K562 (cell line): ENCODE measurements around the gene ACOT7. TPM values are rescaled to one million over a fixed set of nuclear protein-coding genes. Genes with fewer than 3 reads are reported as not detected.

Source experiments
- ATAC-seq: fragments of 200-7000 bp; cut with Tn5 transposase; 3 replicates; pipeline ENCODE4 v1.9.1; 2020; ENCODE audit warnings: moderate library complexity
- BruUV-seq: library from RNA; stranded (reverse); fragments of 400-500 nt; replicated peaks from 2 replicates; lab custom pipeline; 2021; lab: Mats Ljungman, UMichigan
- CTCF ChIA-PET: fragments of 300-600 bp; formaldehyde crosslinking; extraction: SDS; loops from one replicate; lab custom pipeline; 2021; ENCODE audit warnings: low intra/inter-chr PET ratio; lab: Yijun Ruan, JAX
- POLR2A ChIA-PET: fragments of 300-600, 350-650 bp; sonication (Branson Sonifier 250); formaldehyde crosslinking; extraction: SDS; loops from one replicate; lab custom pipeline; 2021; ENCODE audit warnings: antibody characterized with exemption, inconsistent platforms; lab: Yijun Ruan, JAX
- DNase-seq, 4 experiments: peaks; one replicate each; pipeline versions ENCODE4 v3.0.0 to v3.0.0-alpha.2; 2011 to 2018; ENCODE audit warnings: low spot score in 3 of 4, mixed read lengths in 3 of 4; ENCODE audit errors: extremely low read depth in 1 of 4
- FAIRE-seq: peaks from 2 replicates; lab custom pipeline; 2011; peaks lifted over from hg19 to GRCh38; lab: Jason Lieb, UNC
- H2AFZ ChIP-seq: 2 replicates; pipeline ENCODE4 v1.6.0; 2011; ENCODE audit warnings: low read depth, low read length, control low read depth, inconsistent platforms
- H3K27ac ChIP-seq: fragments of 200-600 bp; 3 replicates; pipeline ENCODE4 v1.8.0; 2011; ENCODE audit warnings: low read depth, mild to moderate bottlenecking, control low read depth, inconsistent platforms, low read length, moderate library complexity, mixed read lengths; ENCODE audit errors: extremely low read depth
- H3K27me3 ChIP-seq, 2 experiments: fragments of 300-600 bp in 1 of 2; 2 replicates in 1 of 2; 3 replicates in 1 of 2; pipeline versions ENCODE4 v1.6.0 to v1.8.0; 2011; ENCODE audit warnings: inconsistent platforms in 2 of 2, low read length in 2 of 2, mild to moderate bottlenecking in 1 of 2, mixed read lengths in 1 of 2, moderate library complexity in 1 of 2; ENCODE audit not compliant: control insufficient read depth in 2 of 2, insufficient read depth in 2 of 2
- H3K36me3 ChIP-seq: fragments of 300-600 bp; 3 replicates; pipeline ENCODE4 v1.8.0; 2011; ENCODE audit warnings: mild to moderate bottlenecking, low read length, inconsistent platforms; ENCODE audit not compliant: control insufficient read depth, insufficient read depth
- H3K4me1 ChIP-seq, 2 experiments: fragments of 200-600 bp in 1 of 2; replicated peaks in 1 of 2; 2 replicates in 1 of 2; 3 replicates in 1 of 2; pipeline versions ENCODE4 v1.5.1 to v1.8.0; 2011; ENCODE audit warnings: inconsistent platforms in 2 of 2, low read length in 2 of 2, mild to moderate bottlenecking in 1 of 2, mixed read lengths in 1 of 2, moderate library complexity in 1 of 2; ENCODE audit not compliant: control insufficient read depth in 2 of 2, insufficient read depth in 2 of 2
- H3K4me2 ChIP-seq: 2 replicates; pipeline ENCODE4 v1.6.1; 2011; ENCODE audit warnings: low read length, control low read depth, inconsistent platforms, mixed read lengths; ENCODE audit not compliant: insufficient read depth
- H3K4me3 ChIP-seq: fragments of 200-600 bp; sonication (generic), shearing (Covaris generic); 2 replicates; pipeline ENCODE4 v1.5.1; 2016; ENCODE audit warnings: control low read depth, inconsistent platforms
- H3K79me2 ChIP-seq: fragments of 200-600 bp; 3 replicates; pipeline ENCODE4 v1.8.0; 2011; ENCODE audit warnings: low read length, inconsistent platforms; ENCODE audit not compliant: control insufficient read depth, insufficient read depth
- H3K9ac ChIP-seq, 2 experiments: 2 replicates each; pipeline versions ENCODE4 v1.6.0 to v1.6.1; 2011; ENCODE audit warnings: low read depth in 2 of 2, low read length in 2 of 2, control low read depth in 1 of 2, inconsistent platforms in 1 of 2, mild to moderate bottlenecking in 1 of 2, mixed read lengths in 1 of 2; ENCODE audit not compliant: insufficient read depth in 1 of 2
- H3K9me1 ChIP-seq: one replicate; pipeline ENCODE4 v1.6.0; 2011; ENCODE audit warnings: inconsistent platforms, mild to moderate bottlenecking, low read length, moderate library complexity; ENCODE audit not compliant: control insufficient read depth, insufficient read depth
- H3K9me3 ChIP-seq: replicated peaks from 2 replicates; pipeline ENCODE4 v1.5.1; 2011; ENCODE audit warnings: low read depth, low read length, inconsistent platforms; ENCODE audit not compliant: control insufficient read depth, insufficient read depth
- H4K20me1 ChIP-seq: replicated peaks from 2 replicates; pipeline ENCODE4 v1.6.1; 2011; ENCODE audit warnings: low read length, inconsistent platforms, mixed read lengths; ENCODE audit not compliant: control insufficient read depth, insufficient read depth
- BCOR ChIP-seq: fragments of 450-650 bp; IDR thresholded peaks from 2 replicates; pipeline ENCODE4 v1.6.1; 2016
- CREBBP ChIP-seq: IDR thresholded peaks from one replicate; pipeline ENCODE4 v1.6.1; 2012; ENCODE audit warnings: low read depth, mild to moderate bottlenecking, control low read depth, inconsistent platforms, low read length
- NR4A1 ChIP-seq, 2 experiments: fragments of 250-450 bp in 1 of 2; fragments of 450-650 bp in 1 of 2; sonication (Bioruptor Pico) in 1 of 2; IDR thresholded peaks; 2 replicates each; pipeline versions ENCODE4 v1.4.0 to v1.6.1; 2016 to 2020; ENCODE audit warnings: mild to moderate bottlenecking in 2 of 2, missing compliant biosample characterization in 1 of 2, missing genetic modification characterization in 1 of 2, moderate library complexity in 1 of 2
- POLR2G ChIP-seq: fragments of 200-400 bp; formaldehyde crosslinking; IDR thresholded peaks from 2 replicates; pipeline ENCODE4 v1.6.1; 2017; ENCODE audit warnings: low read depth, mild to moderate bottlenecking, antibody characterized with exemption, low read length, moderate library complexity
- RBM14 ChIP-seq: fragments of 200-400 bp; formaldehyde crosslinking; IDR thresholded peaks from 2 replicates; pipeline ENCODE4 v1.6.1; 2018; ENCODE audit warnings: low read depth, mild to moderate bottlenecking, low read length, moderate library complexity, borderline replicate concordance; ENCODE audit not compliant: insufficient read depth
- ZFP36 ChIP-seq: fragments of 150-350 bp; IDR thresholded peaks from 2 replicates; pipeline ENCODE4 v1.6.1; 2018; ENCODE audit warnings: low read length, low read depth; ENCODE audit not compliant: partially characterized antibody
- ZNF668 ChIP-seq: fragments of 250-450 bp; sonication (Bioruptor Pico); IDR thresholded peaks from 2 replicates; pipeline ENCODE4 v1.8.0; 2022; ENCODE audit warnings: mild to moderate bottlenecking, inconsistent platforms
- WGBS: fragments of 100-300 bp; shearing (Covaris generic); methylation state at CpG from one replicate; pipeline ENCODE4 v1.1.6; 2016; ENCODE audit warnings: low coverage, mixed read lengths; ENCODE audit not compliant: insufficient coverage; ENCODE audit errors: missing lambda C conversion rate; 5-methylcytosine and 5-hydroxymethylcytosine counted together
- in situ Hi-C: fragments of 300-500 bp; cut with MboI; formaldehyde crosslinking; loops from 4 replicates; pipeline ENCODE4 v1.15.0; 2018; ENCODE audit warnings: inconsistent platforms, mixed read lengths
- intact Hi-C: fragments of 100-400 bp; cut with micrococcal nuclease; formaldehyde crosslinking; loops from 2 replicates; pipeline ENCODE4 v1.14.2; 2022
- polyA plus RNA-seq, 8 experiments: library from polyadenylated mRNA; depleted of rRNA in 4 of 8; stranded (reverse) in 5 of 8; unstranded in 3 of 8; fragments of >200 nt; fragmentation: Nextera tagmentation in 2 of 8; fragmentation: Illumina TruSeq in 1 of 8; extraction: Ambion mirVana in 2 of 8; extraction: Trizol in 1 of 8; gene quantifications; 2 replicates each; pipeline versions ENCODE4 v1.2.1 to v1.2.3, GENCODE V29; 2011 to 2014; ENCODE audit warnings: inconsistent platforms in 1 of 8, missing spikeins in 1 of 8
- total RNA-seq, 7 experiments: library from RNA; depleted of rRNA in 6 of 7; stranded (reverse); fragments of >200 nt in 6 of 7; fragmentation: Illumina TruSeq in 2 of 7; extraction: Trizol in 2 of 7; gene quantifications; 2 replicates each; pipeline versions ENCODE4 v1.2.1 to v1.2.3, GENCODE V29; 2011 to 2021; ENCODE audit warnings: low replicate concordance in 1 of 7
- TF ChIP-seq, protein P1 (sequence below): fragments of 250-450 bp; sonication (Bioruptor Pico); IDR thresholded peaks from 2 replicates; pipeline ENCODE4 v1.4.0; 2020; ENCODE audit warnings: mild to moderate bottlenecking, moderate library complexity

The ACOT7 gene
- total and polyA plus RNA-seq, 9 of the 15 experiments (the other 6 are each of a cell fraction or from before 2014, with no cell fraction given) = 7.0 to 92.6 (median 37.2) TPM

DNA sequence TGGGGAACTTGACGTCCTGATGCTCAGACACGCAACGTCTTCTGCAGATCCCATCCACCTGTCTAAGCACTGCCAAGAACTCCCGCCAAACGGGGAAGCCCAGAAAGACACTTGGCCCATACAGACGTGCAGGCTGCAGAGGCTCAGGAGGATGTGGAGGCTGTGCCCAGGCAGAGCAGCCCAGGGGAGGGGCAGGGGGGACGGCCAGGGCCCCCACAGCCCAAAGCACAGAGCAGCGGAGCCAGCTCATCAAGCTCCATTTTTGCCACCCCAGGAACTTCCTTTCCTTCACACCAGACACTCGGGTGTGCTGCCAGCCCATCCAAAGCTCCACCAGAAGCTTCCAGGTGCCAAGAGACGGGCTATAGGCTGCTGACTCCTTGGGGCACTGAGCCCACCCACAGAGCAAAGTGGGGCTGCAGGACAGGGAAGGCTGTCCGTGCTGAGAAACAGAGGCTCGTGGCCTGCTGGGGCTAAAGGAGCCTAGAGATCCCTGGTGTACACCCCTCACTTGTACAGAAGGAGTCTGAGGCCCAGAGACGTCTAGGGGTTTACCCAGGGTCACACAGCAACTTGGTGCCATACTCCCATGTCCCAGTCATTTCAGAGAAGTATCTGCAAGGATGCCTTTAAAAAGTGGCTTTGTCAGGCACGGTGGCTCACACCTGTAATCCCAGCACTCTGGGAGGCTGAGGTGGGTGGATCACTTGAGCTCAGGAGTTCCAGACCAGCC, 59.1 kb downstream of the ACOT7 start:
- H3K9ac ChIP-seq = no peak overlapping the region
- H3K27ac ChIP-seq = no peak overlapping the region
- no peaks in the 10 kb centered on the region for H3K9me3 ChIP-seq
- ChIA-PET POLR2A (no interaction called here), CTCF (no interaction called here)
- no peaks in the 10 kb centered on the region for H3K79me2 ChIP-seq
- FAIRE-seq (no peak), DNase-seq (no peak), ATAC-seq (no peak)
- H4K20me1 ChIP-seq = peaks cover 7% of the 10 kb centered on the region; the same call in 1 of the 2 replicates
- TF ChIP-seq ZFP36 (peak; percentile 72), RBM14 (no peak), BCOR (peak; percentile 68; the same call in 1 of the 2 replicates)
- in situ Hi-C loops (no loop called here), intact Hi-C loops (no loop called here)
- BruUV-seq = no TSS peak
- H3K27me3 ChIP-seq = no peaks in the 10 kb centered on the region
- peaks cover 0 to 13% of the 10 kb centered on the region in 2 experiments; a peak in 1 of 5 replicates for H3K4me1 ChIP-seq
- WGBS = 53% methylated on average over 14 of the region's 14 CpGs
- H3K9me1 ChIP-seq = peaks cover 3% of the 10 kb centered on the region
- H2AFZ ChIP-seq = no peak overlapping the region
- H3K36me3 ChIP-seq = peaks cover 8% of the 10 kb centered on the region; the same call in 1 of the 3 replicates
- H3K4me3 ChIP-seq = no peak overlapping the region
- H3K4me2 ChIP-seq = no peak overlapping the region

DNA sequence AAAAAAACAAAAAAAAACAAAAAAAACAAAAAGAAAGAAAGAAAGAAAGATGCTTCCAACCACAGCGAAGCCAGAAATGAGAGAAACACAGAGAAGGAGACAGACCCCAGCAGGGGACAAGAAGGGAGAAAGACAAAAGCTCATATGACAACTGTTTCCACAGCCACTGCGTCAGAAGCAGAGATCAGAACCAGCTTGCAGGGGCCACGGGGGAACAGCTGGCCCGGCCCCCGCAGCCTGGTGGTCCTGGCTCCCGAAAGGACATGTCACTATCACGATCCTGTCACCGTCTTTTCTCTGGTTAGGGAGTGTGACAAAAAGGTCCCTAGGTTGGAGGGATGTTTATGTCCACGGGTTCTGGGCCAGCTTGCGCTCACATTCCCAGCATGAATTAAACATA, 60.7 kb downstream of the ACOT7 start:
- FAIRE-seq (no peak), DNase-seq (no peak), ATAC-seq (no peak)
- Histone ChIP-seq H3K4me3 (no peak overlapping the region), H3K27me3 (no peaks in the 10 kb centered on the region), H3K79me2 (no peaks in the 10 kb centered on the region), H3K4me2 (no peak overlapping the region), H2AFZ (no peak overlapping the region), H3K4me1 (peaks cover 0 to 16% of the 10 kb centered on the region in 2 experiments; a peak in 1 of 5 replicates), H3K9ac (no peak overlapping the region), H3K9me3 (no peaks in the 10 kb centered on the region), H3K9me1 (peaks cover 3% of the 10 kb centered on the region), H4K20me1 (peaks cover 4% of the 10 kb centered on the region; the same call in 1 of the 2 replicates), H3K27ac (no peak overlapping the region), H3K36me3 (no peaks in the 10 kb centered on the region)
- no TSS peak for BruUV-seq
- in situ Hi-C loops = no loop called here
- intact Hi-C loops = no loop called here
- 86% methylated on average over 10 of the region's 10 CpGs for WGBS
- ChIA-PET POLR2A (interaction anchor here (1.0 to 1.4 kb wide), 3 partner anchors 9 to 86 kb away, joined by 4 to 5 read pairs (median 4); no protein-coding TSS in a partner anchor), CTCF (no interaction called here)
- TF ChIP-seq, protein P1, sequence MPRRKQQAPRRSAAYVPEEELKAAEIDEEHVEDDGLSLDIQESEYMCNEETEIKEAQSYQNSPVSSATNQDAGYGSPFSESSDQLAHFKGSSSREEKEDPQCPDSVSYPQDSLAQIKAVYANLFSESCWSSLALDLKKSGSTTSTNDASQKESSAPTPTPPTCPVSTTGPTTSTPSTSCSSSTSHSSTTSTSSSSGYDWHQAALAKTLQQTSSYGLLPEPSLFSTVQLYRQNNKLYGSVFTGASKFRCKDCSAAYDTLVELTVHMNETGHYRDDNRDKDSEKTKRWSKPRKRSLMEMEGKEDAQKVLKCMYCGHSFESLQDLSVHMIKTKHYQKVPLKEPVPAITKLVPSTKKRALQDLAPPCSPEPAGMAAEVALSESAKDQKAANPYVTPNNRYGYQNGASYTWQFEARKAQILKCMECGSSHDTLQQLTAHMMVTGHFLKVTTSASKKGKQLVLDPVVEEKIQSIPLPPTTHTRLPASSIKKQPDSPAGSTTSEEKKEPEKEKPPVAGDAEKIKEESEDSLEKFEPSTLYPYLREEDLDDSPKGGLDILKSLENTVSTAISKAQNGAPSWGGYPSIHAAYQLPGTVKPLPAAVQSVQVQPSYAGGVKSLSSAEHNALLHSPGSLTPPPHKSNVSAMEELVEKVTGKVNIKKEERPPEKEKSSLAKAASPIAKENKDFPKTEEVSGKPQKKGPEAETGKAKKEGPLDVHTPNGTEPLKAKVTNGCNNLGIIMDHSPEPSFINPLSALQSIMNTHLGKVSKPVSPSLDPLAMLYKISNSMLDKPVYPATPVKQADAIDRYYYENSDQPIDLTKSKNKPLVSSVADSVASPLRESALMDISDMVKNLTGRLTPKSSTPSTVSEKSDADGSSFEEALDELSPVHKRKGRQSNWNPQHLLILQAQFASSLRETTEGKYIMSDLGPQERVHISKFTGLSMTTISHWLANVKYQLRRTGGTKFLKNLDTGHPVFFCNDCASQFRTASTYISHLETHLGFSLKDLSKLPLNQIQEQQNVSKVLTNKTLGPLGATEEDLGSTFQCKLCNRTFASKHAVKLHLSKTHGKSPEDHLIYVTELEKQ (CRISPR knock-in tag) = no peak
- TF ChIP-seq NR4A1 (CRISPR knock-in tag; IDR thresholded peaks at IDR 0.05) = no peak
- TF ChIP-seq NR4A1 (tag; IDR thresholded peaks at IDR 0.05) = no peak
- TF ChIP-seq ZNF668 (CRISPR knock-in tag) = no peak
- TF ChIP-seq POLR2G = no peak
- TF ChIP-seq CREBBP = no peak
